Coronary artery (tissue), 2 donors: ENCODE data around the gene PTCD2.
"Not testable (repeated sequence)": the region's sequence is repeated elsewhere in the genome, so short reads cannot be mapped to it uniquely, and the experiment has no call there.

ENCODE experiments used
- DNase-seq: peaks from one replicate; pipeline ENCODE4 v3.0.0-alpha.2; 2017; ENCODE audit warnings: low spot score
- H3K27ac ChIP-seq, 2 donors: fragments of 200-600 bp; sonication (generic); one replicate each; pipeline ENCODE4 v1.5.1; 2016 to 2019
- H3K4me3 ChIP-seq: fragments of 200-600 bp; sonication (generic); 2 replicates; pipeline ENCODE4 v1.5.1; 2016; ENCODE audit warnings: mild to moderate bottlenecking, moderate library complexity
- TF ChIP-seq, protein P1 (sequence below): fragments of 200-600 bp; sonication (generic); IDR thresholded peaks from one replicate; pipeline ENCODE4 v1.5.1; 2019; ENCODE audit warnings: antibody characterized with exemption

The PTCD2 gene

DNA sequence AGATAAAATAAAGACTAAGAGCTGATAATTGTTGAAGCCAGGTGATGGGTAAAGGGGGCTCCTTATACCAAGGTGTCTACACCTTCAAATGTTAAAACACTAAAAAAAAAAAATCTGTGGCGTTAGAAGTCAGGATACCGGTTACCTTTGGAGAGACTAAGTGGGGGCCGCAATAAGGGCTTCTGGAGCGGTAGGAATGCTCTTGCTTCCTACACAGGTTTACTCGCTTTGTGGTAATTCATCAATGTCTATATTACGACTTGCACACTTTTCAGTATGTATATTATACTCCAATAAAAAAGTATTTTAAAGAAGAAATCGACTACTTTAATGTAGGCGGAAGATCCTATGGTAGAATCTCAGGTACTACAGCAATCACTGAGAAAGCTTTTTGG, 12.6 kb upstream of the PTCD2 start:
- peak overlapping the region; percentile 81 for H3K4me3 ChIP-seq
- TF ChIP-seq, protein P1, sequence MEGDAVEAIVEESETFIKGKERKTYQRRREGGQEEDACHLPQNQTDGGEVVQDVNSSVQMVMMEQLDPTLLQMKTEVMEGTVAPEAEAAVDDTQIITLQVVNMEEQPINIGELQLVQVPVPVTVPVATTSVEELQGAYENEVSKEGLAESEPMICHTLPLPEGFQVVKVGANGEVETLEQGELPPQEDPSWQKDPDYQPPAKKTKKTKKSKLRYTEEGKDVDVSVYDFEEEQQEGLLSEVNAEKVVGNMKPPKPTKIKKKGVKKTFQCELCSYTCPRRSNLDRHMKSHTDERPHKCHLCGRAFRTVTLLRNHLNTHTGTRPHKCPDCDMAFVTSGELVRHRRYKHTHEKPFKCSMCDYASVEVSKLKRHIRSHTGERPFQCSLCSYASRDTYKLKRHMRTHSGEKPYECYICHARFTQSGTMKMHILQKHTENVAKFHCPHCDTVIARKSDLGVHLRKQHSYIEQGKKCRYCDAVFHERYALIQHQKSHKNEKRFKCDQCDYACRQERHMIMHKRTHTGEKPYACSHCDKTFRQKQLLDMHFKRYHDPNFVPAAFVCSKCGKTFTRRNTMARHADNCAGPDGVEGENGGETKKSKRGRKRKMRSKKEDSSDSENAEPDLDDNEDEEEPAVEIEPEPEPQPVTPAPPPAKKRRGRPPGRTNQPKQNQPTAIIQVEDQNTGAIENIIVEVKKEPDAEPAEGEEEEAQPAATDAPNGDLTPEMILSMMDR, result no peak
- peak overlapping the region; percentile 92 to 95 for H3K27ac ChIP-seq
- no peak for DNase-seq

DNA sequence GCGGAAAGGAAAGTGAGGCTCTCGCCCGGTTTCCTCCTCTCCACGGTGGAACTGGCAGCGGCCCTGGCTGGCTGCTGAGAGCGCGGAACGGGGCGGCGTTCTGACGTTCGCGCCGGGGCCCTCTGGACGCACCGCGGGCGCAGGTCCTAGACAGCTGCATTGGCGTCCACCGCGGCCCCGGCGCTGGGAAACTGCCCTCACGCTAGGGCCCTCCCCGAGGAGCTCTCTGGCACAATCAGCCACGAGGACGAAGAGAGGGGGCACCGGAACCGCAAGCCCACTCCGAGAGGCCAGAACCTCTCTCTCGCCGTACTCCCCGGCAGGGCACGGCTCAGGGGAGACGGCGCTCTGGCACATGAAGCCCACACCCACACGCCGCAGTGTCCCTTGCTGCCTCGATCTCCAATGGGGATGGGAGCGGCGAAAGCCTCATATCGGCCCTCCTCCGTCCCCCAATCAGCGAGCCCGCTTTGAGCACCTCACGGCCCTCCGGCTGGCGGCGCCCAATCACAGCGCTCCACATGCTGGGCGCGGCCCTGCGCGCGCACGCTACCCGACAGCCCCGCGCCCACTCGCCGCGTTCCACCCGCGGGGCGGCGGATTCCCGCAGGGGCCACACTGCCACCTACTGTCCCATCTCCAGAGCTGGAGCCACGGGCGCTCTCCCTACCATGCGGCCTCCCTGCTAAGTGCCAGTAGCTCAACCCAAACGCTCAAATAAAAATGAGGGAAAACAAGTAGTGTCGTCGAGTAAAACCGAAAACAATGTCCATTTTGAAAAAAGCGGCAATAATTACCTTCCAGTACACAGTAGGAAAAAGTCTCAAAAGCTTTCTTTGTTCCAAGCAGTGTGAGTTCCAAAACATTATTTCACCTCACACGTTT, 12.0 kb upstream of the PTCD2 start:
- H3K4me3 ChIP-seq, result peak overlapping the region; percentile 81
- peak; percentile 99 for DNase-seq
- TF ChIP-seq, protein P1, result peak; percentile 79
- peak overlapping the region; percentile 92 to 95 for H3K27ac ChIP-seq

DNA sequence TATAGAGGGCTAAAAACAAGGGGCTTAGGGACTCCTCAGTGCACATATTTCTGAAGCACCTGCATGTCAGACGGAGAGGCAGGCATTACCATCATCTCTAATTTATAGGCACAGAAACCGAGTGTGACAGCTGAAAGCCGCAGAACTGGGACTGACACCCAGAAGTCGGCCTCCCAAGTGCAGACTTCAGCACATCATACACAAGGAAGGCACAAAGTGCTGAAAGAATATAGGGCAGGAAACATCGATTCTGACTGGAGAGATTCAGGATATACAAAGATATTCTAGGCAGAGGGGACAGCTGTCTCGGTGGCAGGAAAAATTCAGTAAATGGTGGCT, 11.4 kb upstream of the PTCD2 start:
- Histone ChIP-seq H3K27ac (peak overlapping the region; percentile 92 to 95), H3K4me3 (no peak overlapping the region)
- TF ChIP-seq, protein P1, result no peak
- no peak for DNase-seq

DNA sequence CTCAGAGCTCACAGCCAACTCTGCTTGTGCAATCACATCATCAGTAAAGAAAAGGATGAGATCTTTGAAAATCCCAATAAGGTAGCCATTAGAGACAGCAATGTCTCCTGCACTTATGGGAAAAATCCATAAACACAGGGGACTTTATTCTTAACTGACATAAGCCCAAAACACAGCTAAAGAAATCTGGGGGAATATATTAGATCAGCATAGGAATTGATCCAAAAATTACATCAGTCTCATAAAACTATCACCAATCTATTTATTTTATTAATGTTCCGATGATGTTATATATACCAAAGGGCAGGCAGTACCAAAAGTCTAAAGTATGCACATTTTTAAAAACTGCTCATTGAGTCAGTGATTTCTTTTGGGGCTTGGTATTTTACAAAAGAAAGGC, 7.0 kb upstream of the PTCD2 start:
- Histone ChIP-seq H3K4me3 (no peak overlapping the region), H3K27ac (no peak overlapping the region)
- TF ChIP-seq, protein P1, result no peak
- no peak for DNase-seq

DNA sequence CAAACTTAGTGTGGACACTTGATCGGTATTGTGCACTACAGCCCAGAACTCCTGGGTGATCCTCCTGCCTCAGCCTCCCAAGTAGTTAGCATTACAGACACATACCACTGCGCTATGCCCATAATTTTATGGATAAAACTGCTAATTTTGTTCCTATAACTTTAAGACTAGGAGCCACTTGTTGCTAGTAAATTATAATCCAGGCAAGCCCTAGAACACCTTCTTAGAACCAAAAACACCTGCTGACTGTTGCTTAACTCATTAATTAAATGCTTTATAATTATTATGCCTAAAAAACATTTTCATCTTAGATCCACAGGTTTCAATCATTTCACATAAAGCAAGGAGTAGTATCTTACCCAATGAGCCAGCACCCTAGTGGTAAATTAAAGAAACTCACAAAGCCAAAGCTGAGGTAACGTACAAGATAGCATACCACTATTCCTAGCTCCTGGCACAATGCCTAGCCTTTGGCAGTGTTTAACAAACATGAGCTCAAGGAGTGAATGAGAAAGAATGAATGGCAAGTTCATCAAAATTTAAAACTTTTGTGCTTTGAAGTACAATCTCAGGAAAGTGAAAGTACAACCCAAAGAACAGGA, 5.5 kb upstream of the PTCD2 start:
- no peak overlapping the region for H3K4me3 ChIP-seq
- no peak for DNase-seq
- no peak overlapping the region for H3K27ac ChIP-seq
- TF ChIP-seq, protein P1, result no peak

DNA sequence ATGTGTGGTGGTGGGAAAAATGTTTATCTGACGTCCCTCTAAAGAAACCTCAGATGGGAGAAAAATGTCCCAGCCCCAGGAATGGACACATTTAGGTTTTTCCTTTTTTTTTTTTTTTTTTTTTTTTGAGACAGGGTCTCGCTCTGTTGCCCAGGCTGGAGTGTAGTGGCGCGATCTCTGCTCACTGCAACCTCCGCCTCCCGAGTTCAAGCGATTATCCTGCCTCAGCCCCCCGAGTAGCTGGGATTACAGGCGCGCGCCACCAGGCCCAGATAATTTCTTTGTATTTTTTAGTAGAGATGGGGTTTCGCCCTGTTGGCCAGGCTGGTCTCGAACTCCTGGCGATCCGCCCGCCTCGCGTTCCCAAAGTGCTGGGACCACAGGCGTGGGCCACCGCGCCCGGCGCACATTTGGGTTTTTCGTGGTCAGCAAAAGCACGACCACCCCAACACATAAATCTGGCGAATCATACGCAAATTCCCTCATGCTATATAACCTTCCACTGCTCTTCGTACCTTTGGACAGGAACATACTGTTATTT, 668 bp upstream of the PTCD2 start:
- H3K4me3 ChIP-seq, result peak overlapping the region; percentile 84
- peak overlapping the region; percentile 16 to 79 for H3K27ac ChIP-seq
- DNase-seq, result not testable (repeated sequence)

DNA sequence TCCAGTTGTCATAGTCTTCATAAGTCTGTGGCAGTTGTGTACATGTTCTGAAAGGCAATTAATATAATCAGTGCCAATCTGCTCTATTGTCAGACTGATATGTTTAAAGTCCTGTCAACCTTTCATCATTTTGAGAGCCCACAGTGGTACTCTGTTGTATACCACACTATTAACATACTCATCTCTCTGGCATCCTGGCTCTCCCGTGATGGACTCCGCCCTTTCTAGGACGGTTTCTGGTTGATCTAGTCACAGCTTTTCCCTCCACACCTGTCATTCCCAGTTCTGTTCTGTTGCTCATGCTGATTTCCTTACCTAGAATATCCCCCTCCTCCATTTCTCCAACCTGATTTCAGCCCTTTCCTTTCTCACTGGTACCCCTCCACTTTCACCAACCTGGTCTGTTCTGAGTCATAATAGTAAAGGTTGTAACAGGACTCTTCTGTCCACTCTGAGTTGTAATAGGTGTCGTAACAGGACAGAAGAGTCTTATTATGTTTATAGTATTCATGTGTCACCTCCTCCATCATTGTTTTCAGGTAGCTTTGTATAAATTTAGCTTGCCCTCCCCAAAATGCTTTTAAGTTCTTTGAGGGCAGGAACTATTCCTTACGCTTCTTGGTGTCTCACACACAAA, 4.1 kb downstream of the PTCD2 start:
- no peak overlapping the region for H3K27ac ChIP-seq
- TF ChIP-seq, protein P1, result no peak
- H3K4me3 ChIP-seq, result no peak overlapping the region
- no peak for DNase-seq
